Measurements from ENCODE around the gene LOC128125822.
A peak's percentile ranks its signal among the peaks of the same experiment; 100 is the strongest.

The LOC128125822 gene

GRCh38 chr6:63565058-63565726, 7.1 kb upstream of the LOC128125822 start:
- no peak for DNase-seq
- no peaks in the 10 kb centered on the region for H3K36me3 Mint-ChIP-seq (ENCODE audit: insufficient read depth)
- no peak overlapping the region for H3K27ac Mint-ChIP-seq

DNA sequence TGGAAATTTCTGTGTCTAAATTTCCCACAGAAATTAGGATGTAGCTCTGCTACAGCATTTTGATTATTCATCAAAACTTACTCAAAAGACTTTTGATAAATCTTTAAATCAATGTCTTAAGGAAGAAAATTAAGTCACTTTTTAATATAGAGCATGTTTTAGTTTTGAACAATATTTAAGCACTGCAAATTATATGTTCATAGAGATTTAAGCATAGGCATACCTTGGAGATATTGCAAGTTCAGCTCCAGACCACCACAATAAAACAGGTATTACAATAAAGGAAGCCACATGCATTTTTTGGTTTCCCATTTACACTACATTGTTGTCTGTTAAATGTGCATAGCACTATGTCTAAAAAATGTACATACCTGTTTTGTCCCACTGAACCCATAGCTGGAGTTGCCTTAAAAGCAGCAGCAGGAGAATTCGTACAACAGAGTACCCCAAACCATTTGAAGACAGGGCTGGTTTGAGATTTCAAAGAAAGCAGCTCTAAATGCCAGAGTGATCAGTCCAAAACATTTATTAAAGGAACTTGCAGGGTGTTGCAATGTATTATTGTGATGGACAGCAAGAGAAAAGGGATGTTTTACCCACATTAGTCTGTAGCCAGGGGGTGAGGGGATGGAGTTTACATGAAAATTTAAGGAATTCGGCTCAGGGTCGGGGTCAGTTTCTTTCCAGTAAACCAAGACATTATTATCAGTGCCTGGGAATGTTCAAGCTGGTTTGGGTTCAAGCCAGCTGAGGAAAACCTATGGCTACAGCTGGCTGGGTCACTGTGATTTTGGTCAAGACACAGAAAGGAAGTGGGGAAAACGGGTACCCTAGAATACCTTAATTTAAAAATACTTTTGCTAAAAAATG, 6.3 kb upstream of the LOC128125822 start:
- no peaks in the 10 kb centered on the region for H3K36me3 Mint-ChIP-seq (ENCODE audit: insufficient read depth)

More at GRCh38 chr6:63565058-63565726, 7.1 kb upstream of the LOC128125822 start:
- no peak overlapping the region for H3K4me3 Mint-ChIP-seq
- H3K9me3 Mint-ChIP-seq, result no peaks in the 10 kb centered on the region
- peaks cover 13 to 19% of the 10 kb centered on the region in 2 donors for H3K27me3 Mint-ChIP-seq
- no peak for ATAC-seq (replicated peaks)
- H3K4me1 Mint-ChIP-seq (ENCODE audit: low read depth in 2 of 2), result no peaks in the 10 kb centered on the region

GRCh38 chr6:63567966-63568365, 4.3 kb upstream of the LOC128125822 start:
- no peak for ATAC-seq (replicated peaks)
- no peak overlapping the region for H3K27ac Mint-ChIP-seq
- H3K36me3 Mint-ChIP-seq (ENCODE audit: insufficient read depth), result peaks cover 12% of the 10 kb centered on the region
- H3K4me3 Mint-ChIP-seq, result no peak overlapping the region
- no peaks in the 10 kb centered on the region for H3K9me3 Mint-ChIP-seq
- no peak for DNase-seq
- peaks cover 13% of the 10 kb centered on the region in 2 donors for H3K27me3 Mint-ChIP-seq
- peaks cover 0 to 3% of the 10 kb centered on the region in 2 donors for H3K4me1 Mint-ChIP-seq (ENCODE audit: low read depth in 2 of 2)

More for the DNA sequence above, 6.3 kb upstream of the LOC128125822 start:
- H3K9me3 Mint-ChIP-seq, result no peaks in the 10 kb centered on the region
- no peaks in the 10 kb centered on the region for H3K4me1 Mint-ChIP-seq (ENCODE audit: low read depth in 2 of 2)
- no peak overlapping the region for H3K27ac Mint-ChIP-seq
- DNase-seq, result no peak
- H3K27me3 Mint-ChIP-seq, result peaks cover 13 to 14% of the 10 kb centered on the region in 2 donors
- ATAC-seq (replicated peaks), result no peak
- H3K4me3 Mint-ChIP-seq, result no peak overlapping the region

DNA sequence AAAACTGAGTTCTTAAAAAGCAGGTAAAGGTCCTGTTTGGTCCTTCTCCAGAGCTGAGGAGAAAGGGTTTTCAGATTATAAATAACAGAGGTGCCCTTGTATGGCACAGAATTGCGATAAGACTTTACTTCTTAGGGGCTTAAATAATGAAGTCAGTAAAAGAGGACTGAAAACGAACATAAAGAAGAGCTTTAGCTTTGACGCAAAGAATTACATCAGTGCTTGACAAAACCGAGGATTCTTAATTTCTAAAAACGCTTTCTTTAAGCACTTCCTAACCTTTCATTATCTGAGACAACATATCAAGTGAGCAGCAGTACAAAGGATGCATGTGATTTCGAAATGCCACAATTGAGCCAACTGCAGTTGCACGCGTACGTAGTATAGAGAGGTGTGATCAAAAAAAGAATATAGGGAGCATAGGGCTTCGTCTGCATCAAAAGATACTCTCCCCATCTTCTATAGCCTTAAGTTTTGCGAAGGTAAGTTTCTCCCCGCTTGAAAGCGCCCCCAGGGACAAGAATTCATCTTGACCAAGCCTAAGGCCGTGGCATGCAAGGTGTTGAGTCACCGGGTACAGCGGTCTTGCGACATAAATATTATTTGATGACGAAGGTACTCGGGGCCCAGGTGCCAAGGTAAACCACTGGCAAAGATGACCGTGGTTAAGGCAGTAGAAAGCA, 778 bp upstream of the LOC128125822 start:
- ATAC-seq (replicated peaks) (no peak), DNase-seq (no peak)
- H3K4me3 Mint-ChIP-seq, result peak overlapping the region; percentile 82 to 91
- H3K36me3 Mint-ChIP-seq (ENCODE audit: insufficient read depth), result peaks cover 34% of the 10 kb centered on the region
- H3K4me1 Mint-ChIP-seq (ENCODE audit: low read depth in 2 of 2), result peaks cover 8 to 23% of the 10 kb centered on the region in 2 donors
- H3K27ac Mint-ChIP-seq, result peak overlapping the region; percentile 95 to 99
- H3K9me3 Mint-ChIP-seq, result no peaks in the 10 kb centered on the region
- H3K27me3 Mint-ChIP-seq, result peaks cover 0 to 8% of the 10 kb centered on the region in 2 donors

DNA sequence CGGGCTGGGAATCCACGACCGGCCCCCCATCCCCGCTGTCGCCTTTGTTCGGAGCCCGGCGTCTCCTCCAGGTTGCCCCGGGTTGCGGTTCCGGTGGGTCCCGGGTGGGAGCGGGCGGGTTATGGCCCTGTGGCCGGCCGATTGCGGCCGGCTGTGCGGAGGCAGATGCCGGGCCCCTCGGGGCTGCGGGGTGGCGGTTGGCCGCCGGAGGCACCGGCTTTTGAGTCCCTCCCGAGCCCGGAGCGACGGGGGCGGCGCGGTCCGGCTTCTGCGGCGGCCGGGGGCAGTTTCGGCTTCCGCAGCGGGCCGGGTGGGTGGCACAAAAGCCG, 431 bp downstream of the LOC128125822 start:
- H3K27me3 Mint-ChIP-seq, result no peaks in the 10 kb centered on the region
- no peaks in the 10 kb centered on the region for H3K9me3 Mint-ChIP-seq
- H3K4me3 Mint-ChIP-seq, result peak overlapping the region; percentile 82 to 91
- no peak for ATAC-seq (replicated peaks)
- peak overlapping the region; percentile 95 to 99 for H3K27ac Mint-ChIP-seq
- DNase-seq, result no peak
- peaks cover 10 to 31% of the 10 kb centered on the region in 2 donors for H3K4me1 Mint-ChIP-seq (ENCODE audit: low read depth in 2 of 2)
- H3K36me3 Mint-ChIP-seq (ENCODE audit: insufficient read depth), result peaks cover 45% of the 10 kb centered on the region

DNA sequence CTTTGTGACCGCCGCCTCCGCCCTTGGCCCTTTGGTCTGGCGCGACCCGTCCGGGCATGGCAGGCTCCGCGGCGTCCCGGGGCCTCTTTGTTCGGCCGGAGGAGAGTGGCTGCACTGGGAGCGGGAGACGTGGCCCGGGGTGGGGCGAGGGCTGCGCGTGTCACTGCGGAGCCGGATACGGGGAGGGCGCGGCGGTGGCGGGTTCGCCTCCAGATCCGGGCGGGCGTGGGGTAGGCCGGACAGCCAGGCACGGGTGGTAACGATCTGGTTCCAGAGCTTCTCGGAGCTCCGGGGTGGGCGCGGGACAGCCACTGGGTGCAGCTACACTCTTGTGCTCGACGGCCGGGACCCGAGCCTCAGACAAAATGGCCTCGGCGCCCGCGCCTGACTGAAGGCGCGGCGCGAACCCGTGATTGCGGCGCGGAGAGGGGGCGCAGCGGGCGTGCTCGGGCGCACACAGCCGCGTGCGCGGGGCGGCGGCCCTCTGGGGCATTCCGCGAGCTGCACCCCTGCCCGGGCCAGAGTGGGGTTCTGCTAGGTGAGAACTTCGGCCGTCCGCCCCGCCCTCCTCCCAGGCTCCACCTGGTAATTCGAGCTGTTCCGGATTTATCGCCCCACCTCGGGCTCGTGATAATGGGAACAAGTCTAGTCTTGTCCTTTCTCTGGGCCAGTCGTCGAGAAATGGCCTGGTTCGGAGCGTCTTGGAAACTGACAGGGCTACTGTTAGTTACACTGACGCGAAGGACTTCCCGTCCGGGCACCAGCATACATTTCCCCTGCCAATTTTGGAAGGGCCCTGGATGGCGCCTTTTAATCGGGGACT, 1.0 kb downstream of the LOC128125822 start:
- peak; percentile 56 to 68 (median 56) for DNase-seq
- Mint-ChIP-seq H3K27ac (peak overlapping the region; percentile 95 to 99), H3K4me3 (peak overlapping the region; percentile 82 to 91), H3K9me3 (no peaks in the 10 kb centered on the region), H3K27me3 (no peaks in the 10 kb centered on the region), H3K4me1 (ENCODE audit: low read depth in 2 of 2) (peaks cover 10 to 31% of the 10 kb centered on the region in 2 donors), H3K36me3 (ENCODE audit: insufficient read depth) (peaks cover 45% of the 10 kb centered on the region)
- peak; percentile 36 for ATAC-seq (replicated peaks)

- no peaks in the 10 kb centered on the region for H3K9me3 Mint-ChIP-seq
- ATAC-seq (replicated peaks) (peak; percentile 0), DNase-seq (peak; percentile 25 to 54 (median 26))
- H3K27me3 Mint-ChIP-seq, result no peaks in the 10 kb centered on the region
- H3K36me3 Mint-ChIP-seq (ENCODE audit: insufficient read depth), result peaks cover 49% of the 10 kb centered on the region
- H3K4me3 Mint-ChIP-seq, result peak overlapping the region; percentile 82 to 91
- peak overlapping the region; percentile 95 to 99 for H3K27ac Mint-ChIP-seq
- H3K4me1 Mint-ChIP-seq (ENCODE audit: low read depth in 2 of 2), result peaks cover 10 to 31% of the 10 kb centered on the region in 2 donors
Observed at GRCh38 chr6:63573899-63574553, 1.7 kb downstream of the LOC128125822 start.

DNA sequence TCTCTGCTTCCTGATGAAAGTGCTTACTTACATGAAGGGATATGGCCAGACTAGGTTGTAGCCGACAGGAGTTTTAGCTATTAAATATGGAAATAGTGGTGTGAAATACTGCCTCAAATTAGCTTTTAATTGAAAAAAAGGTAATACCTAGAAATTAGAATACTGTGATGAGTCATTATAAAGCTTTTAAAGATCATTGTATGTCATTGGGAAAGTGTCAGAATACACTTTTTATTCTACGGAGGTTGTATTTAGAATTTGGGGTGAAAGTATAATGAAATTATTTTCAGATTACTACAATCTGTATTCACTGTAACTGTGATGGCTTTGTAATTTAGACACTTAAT, 2.2 kb downstream of the LOC128125822 start:
- DNase-seq, result no peak
- ATAC-seq (replicated peaks), result no peak
- Mint-ChIP-seq H3K4me1 (ENCODE audit: low read depth in 2 of 2) (peaks cover 10 to 31% of the 10 kb centered on the region in 2 donors), H3K36me3 (ENCODE audit: insufficient read depth) (peaks cover 54% of the 10 kb centered on the region), H3K27me3 (no peaks in the 10 kb centered on the region), H3K27ac (peak overlapping the region; percentile 95 to 99), H3K9me3 (no peaks in the 10 kb centered on the region), H3K4me3 (peak overlapping the region; percentile 82 to 91)

DNA sequence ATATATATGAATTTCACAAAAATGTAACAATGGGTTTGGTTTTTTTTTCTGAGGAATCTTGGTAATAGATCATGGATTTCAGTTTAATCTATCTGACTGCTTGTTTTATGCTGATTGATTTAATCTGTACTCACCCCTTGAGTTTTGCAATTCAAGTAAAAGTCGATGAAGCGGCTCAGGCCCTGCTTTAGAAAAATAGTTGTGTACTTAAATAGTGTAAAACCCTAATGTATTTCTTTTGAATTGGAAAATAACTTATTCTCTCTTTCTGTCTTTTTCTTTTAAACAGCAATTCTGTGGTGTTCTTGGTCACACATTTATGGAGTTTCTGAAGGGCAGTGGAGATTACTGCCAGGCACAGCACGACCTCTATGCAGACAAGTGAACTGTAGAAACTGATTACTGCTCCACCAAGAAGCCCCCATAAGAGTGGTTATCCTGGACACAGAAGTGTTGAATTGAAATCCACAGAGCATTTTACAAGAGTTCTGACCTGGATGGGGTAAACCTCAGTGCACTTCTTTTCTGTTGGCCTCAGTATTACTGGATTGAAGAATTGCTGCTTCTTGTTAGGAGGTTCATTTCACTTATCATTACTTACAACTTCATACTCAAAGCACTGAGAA, 4.0 kb downstream of the LOC128125822 start:
- Mint-ChIP-seq H3K4me3 (no peak overlapping the region), H3K9me3 (no peaks in the 10 kb centered on the region), H3K36me3 (ENCODE audit: insufficient read depth) (peaks cover 71% of the 10 kb centered on the region), H3K4me1 (ENCODE audit: low read depth in 2 of 2) (peaks cover 10 to 31% of the 10 kb centered on the region in 2 donors), H3K27ac (no peak overlapping the region), H3K27me3 (no peaks in the 10 kb centered on the region)
- ATAC-seq (replicated peaks) (no peak), DNase-seq (no peak)

DNA sequence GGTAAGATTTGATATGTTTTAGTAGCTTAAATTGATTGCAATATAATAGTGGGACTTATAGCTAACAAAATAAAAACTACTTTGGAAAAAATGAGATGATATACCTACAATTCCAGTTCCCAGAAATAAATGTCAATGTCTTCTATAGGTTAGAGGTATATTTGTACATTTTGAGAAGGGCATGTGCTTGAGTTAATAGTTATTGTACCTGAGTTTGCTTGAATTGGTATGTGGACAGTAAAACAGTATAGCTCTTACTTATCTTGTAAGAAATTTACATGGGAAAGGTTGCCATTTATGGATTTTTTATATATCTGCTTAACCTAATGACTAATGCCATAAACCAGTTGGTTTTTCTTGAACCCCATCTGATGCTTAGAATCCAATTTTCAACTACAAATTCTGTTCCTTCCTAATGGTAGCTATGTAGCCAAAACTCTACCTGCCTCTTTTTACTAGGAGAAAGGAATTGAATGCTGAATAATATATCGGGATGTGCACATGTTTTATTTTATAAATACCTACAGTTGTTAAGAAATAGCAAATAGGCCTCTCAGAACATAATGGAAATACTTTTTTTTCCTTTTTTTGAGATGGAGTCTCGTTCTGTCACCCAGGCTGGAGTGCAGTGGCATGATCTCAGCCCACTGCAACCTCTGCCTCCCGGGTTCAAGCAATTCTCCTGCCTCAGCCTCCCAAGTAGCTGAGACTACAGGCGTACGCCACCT, 4.9 kb downstream of the LOC128125822 start:
- H3K9me3 Mint-ChIP-seq, result no peaks in the 10 kb centered on the region
- H3K27ac Mint-ChIP-seq, result no peak overlapping the region
- no peak for DNase-seq
- peaks cover 76% of the 10 kb centered on the region for H3K36me3 Mint-ChIP-seq (ENCODE audit: insufficient read depth)
- peaks cover 10 to 28% of the 10 kb centered on the region in 2 donors for H3K4me1 Mint-ChIP-seq (ENCODE audit: low read depth in 2 of 2)
- H3K27me3 Mint-ChIP-seq, result no peaks in the 10 kb centered on the region
- no peak for ATAC-seq (replicated peaks)
- no peak overlapping the region for H3K4me3 Mint-ChIP-seq

GRCh38 chr6:63578757-63579156, 6.5 kb downstream of the LOC128125822 start:
- H3K36me3 Mint-ChIP-seq (ENCODE audit: insufficient read depth), result peaks cover 76% of the 10 kb centered on the region

More at GRCh38 chr6:63578757-63579156, 6.5 kb downstream of the LOC128125822 start:
- DNase-seq (no peak), ATAC-seq (replicated peaks) (no peak)
- Mint-ChIP-seq H3K27me3 (no peaks in the 10 kb centered on the region), H3K4me1 (ENCODE audit: low read depth in 2 of 2) (peaks cover 10 to 27% of the 10 kb centered on the region in 2 donors), H3K27ac (no peak overlapping the region), H3K9me3 (no peaks in the 10 kb centered on the region), H3K4me3 (no peak overlapping the region)
